Measurements from ENCODE around the gene RBBP8NL. TPM values are rescaled to one million over a fixed set of nuclear protein-coding genes. Genes with fewer than 3 reads are reported as not detected.

The RBBP8NL gene
- total and polyA plus RNA-seq, 2 donors (not counting 3 experiments of a cell fraction or from before 2014, with no cell fraction given) = not detected

DNA sequence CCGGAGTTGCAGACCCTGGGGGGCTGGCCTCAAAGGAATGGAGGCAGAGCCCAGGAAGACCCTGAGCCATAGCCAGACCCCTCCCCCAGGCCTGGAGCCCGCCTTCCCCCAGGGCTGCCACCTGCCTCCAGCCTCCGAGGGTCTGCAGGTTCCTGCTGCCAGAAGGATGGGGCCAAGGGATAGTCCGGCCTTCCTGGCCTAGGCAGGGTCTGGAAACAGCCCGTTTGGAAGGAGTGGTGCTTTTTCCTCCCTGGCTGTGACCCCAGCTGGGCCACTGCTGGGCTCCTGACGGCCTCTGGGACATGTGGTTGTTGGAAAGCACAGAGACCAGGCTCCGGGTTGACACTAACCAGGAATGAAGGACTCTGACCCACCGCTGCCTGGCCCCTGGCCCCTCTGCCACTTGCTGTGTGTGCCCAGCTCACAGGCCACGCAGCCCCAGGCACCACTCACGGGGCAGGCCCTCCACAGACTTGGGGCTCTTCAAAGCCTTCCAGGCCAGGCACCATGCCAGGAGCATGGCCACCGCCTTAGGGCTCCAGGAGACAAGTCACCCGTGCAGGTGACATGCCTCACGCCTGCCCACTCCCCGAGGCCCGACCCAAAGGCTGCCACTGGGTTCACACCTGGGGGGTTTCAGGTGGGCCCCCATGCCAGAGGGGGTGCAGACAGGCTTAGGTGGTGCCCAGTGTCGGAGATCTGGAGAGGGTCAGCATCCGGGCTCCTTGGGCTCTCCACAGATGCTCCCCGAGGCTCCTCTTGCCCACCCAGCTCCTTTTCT, 56.3 kb downstream of the RBBP8NL start:
- CTCF ChIA-PET = interaction anchor here (1.1 to 9.9 kb wide), 2 partner anchors 8 to 12 kb away, joined by 3 to 179 read pairs; no protein-coding TSS in a partner anchor
- Histone ChIP-seq H3K4me1 (ENCODE audit: control insufficient read depth, extremely low read depth, insufficient read depth, low read length) (peaks cover 17% of the 10 kb centered on the region), H3K9ac (replicated peaks; ENCODE audit: extremely low read depth, insufficient read depth, low read length) (no peak overlapping the region), H3K4me3 (replicated peaks in 1 of 3; ENCODE audit: insufficient read depth in 1 of 3, low read depth in 1 of 3, low read length in 3 of 3) (no peak overlapping the region), H3K27ac (ENCODE audit: insufficient read depth, low read depth, low read length) (no peak overlapping the region), H3K27me3 (ENCODE audit: control insufficient read depth in 2 of 2, insufficient read depth in 2 of 2, low read length in 2 of 2) (no peaks in the 10 kb centered on the region), H2AFZ (ENCODE audit: low read depth, low read length) (no peak overlapping the region), H4K20me1 (replicated peaks; ENCODE audit: control insufficient read depth, extremely low read depth, insufficient read depth, low read length) (no peaks in the 10 kb centered on the region), H3K9me1 (replicated peaks; ENCODE audit: control insufficient read depth, extremely low read depth, insufficient read depth, low read length) (no peaks in the 10 kb centered on the region), H3K9me3 (replicated peaks; ENCODE audit: control insufficient read depth, insufficient read depth, low read length) (no peaks in the 10 kb centered on the region), H3K79me2 (ENCODE audit: control insufficient read depth, insufficient read depth, low read length) (peaks cover 9% of the 10 kb centered on the region), H3K36me3 (ENCODE audit: control insufficient read depth in 2 of 2, extremely low read depth in 1 of 2, insufficient read depth in 2 of 2, low read length in 2 of 2) (no peaks in the 10 kb centered on the region), H3K4me2 (ENCODE audit: insufficient read depth, low read length) (no peak overlapping the region)
- no peak for TF ChIP-seq JUN (IDR thresholded peaks at IDR 0.05; ENCODE audit: borderline replicate concordance, insufficient read depth, insufficient read length, low read depth)
- TF ChIP-seq FOS (IDR thresholded peaks at IDR 0.05; ENCODE audit: borderline replicate concordance, insufficient read depth, low read length) = no peak
- no peak for TF ChIP-seq MYC (IDR thresholded peaks at IDR 0.05; ENCODE audit: low read depth, low read length)
- no peak for TF ChIP-seq POLR2AphosphoS5 (IDR thresholded peaks at IDR 0.05; ENCODE audit: insufficient read depth, low read depth, low read length)
- TF ChIP-seq GATA2 (IDR thresholded peaks at IDR 0.05; ENCODE audit: insufficient read depth, insufficient read length, low read depth, low read length) = no peak
- POLR2A ChIA-PET = no interaction called here
- intact Hi-C loops (cut with micrococcal nuclease) = no loop called here
- DNase-seq (ENCODE audit: low read depth, low spot score) (no peak), FAIRE-seq (no peak)
- dilution Hi-C loops (cut with MboI; ENCODE audit: extremely low pct_ligation_motif_present, low sequenced_read_pairs) = no loop called here
- BruUV-seq (replicated peaks) = no TSS peak

DNA sequence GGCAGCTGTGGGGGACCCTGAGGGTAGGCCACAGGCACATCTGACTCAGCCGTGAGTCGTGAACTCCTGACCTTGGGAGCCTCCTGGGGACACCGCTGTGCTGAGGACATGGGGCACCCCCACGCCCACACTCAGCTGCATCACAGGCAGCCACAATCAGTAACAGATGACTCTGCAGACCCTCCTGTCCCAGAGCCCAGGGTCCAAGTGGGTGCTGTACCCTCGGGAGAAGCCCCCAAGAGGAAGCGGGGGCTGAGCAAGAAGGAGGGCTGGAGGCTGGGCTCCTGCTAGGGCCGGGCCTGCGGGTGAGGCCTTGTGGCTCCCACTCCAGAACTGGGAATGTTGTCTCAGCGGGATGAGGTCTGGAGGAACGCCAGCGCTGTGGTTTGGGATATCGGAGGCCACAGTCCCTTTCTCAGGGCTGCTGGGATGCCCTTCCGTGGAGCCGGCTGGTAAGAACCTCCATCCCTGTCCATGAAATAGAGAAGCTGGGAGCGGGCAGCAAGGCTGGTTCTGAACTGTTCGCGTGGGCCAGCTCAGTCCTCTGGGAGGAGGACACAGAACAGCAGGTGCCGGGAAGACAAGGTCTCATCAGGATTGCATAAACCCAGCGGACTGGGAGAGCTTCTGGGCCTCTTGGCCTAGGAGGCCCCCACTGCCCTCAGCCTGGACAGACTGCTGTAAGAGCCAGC, 57.1 kb downstream of the RBBP8NL start:
- Histone ChIP-seq H2AFZ (ENCODE audit: low read depth, low read length) (no peak overlapping the region), H3K79me2 (ENCODE audit: control insufficient read depth, insufficient read depth, low read length) (peaks cover 16% of the 10 kb centered on the region), H3K27ac (ENCODE audit: insufficient read depth, low read depth, low read length) (no peak overlapping the region), H3K4me2 (ENCODE audit: insufficient read depth, low read length) (no peak overlapping the region), H3K9me3 (replicated peaks; ENCODE audit: control insufficient read depth, insufficient read depth, low read length) (no peaks in the 10 kb centered on the region), H3K4me1 (ENCODE audit: control insufficient read depth, extremely low read depth, insufficient read depth, low read length) (peaks cover 23% of the 10 kb centered on the region), H3K9me1 (replicated peaks; ENCODE audit: control insufficient read depth, extremely low read depth, insufficient read depth, low read length) (no peaks in the 10 kb centered on the region), H3K27me3 (ENCODE audit: control insufficient read depth in 2 of 2, insufficient read depth in 2 of 2, low read length in 2 of 2) (no peaks in the 10 kb centered on the region), H3K9ac (replicated peaks; ENCODE audit: extremely low read depth, insufficient read depth, low read length) (no peak overlapping the region), H4K20me1 (replicated peaks; ENCODE audit: control insufficient read depth, extremely low read depth, insufficient read depth, low read length) (no peaks in the 10 kb centered on the region), H3K36me3 (ENCODE audit: control insufficient read depth in 2 of 2, extremely low read depth in 1 of 2, insufficient read depth in 2 of 2, low read length in 2 of 2) (no peaks in the 10 kb centered on the region), H3K4me3 (replicated peaks in 1 of 3; ENCODE audit: insufficient read depth in 1 of 3, low read depth in 1 of 3, low read length in 3 of 3) (no peak overlapping the region)
- FAIRE-seq = no peak
- TF ChIP-seq, protein P1, sequence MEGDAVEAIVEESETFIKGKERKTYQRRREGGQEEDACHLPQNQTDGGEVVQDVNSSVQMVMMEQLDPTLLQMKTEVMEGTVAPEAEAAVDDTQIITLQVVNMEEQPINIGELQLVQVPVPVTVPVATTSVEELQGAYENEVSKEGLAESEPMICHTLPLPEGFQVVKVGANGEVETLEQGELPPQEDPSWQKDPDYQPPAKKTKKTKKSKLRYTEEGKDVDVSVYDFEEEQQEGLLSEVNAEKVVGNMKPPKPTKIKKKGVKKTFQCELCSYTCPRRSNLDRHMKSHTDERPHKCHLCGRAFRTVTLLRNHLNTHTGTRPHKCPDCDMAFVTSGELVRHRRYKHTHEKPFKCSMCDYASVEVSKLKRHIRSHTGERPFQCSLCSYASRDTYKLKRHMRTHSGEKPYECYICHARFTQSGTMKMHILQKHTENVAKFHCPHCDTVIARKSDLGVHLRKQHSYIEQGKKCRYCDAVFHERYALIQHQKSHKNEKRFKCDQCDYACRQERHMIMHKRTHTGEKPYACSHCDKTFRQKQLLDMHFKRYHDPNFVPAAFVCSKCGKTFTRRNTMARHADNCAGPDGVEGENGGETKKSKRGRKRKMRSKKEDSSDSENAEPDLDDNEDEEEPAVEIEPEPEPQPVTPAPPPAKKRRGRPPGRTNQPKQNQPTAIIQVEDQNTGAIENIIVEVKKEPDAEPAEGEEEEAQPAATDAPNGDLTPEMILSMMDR (IDR thresholded peaks at IDR 0.05; ENCODE audit: extremely low read depth in 1 of 2, insufficient read depth in 1 of 2, low read depth in 1 of 2, low read length in 2 of 2) = no peak
- TF ChIP-seq MYC (IDR thresholded peaks at IDR 0.05; ENCODE audit: low read depth, low read length) (no peak), GATA2 (IDR thresholded peaks at IDR 0.05; ENCODE audit: insufficient read depth, insufficient read length, low read depth, low read length) (no peak), EZH2 (IDR thresholded peaks at IDR 0.05; ENCODE audit: borderline replicate concordance, low read depth, low read length, severe bottlenecking) (no peak), FOS (IDR thresholded peaks at IDR 0.05; ENCODE audit: borderline replicate concordance, insufficient read depth, low read length) (no peak), POLR2A (IDR thresholded peaks at IDR 0.05; ENCODE audit: low read depth, low read length) (no peak), POLR2AphosphoS5 (IDR thresholded peaks at IDR 0.05; ENCODE audit: insufficient read depth, low read depth, low read length) (no peak), JUN (IDR thresholded peaks at IDR 0.05; ENCODE audit: borderline replicate concordance, insufficient read depth, insufficient read length, low read depth) (no peak)
- TF ChIP-seq, protein P2, sequence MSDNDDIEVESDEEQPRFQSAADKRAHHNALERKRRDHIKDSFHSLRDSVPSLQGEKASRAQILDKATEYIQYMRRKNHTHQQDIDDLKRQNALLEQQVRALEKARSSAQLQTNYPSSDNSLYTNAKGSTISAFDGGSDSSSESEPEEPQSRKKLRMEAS (IDR thresholded peaks at IDR 0.05; ENCODE audit: insufficient read depth, insufficient read length) = no peak
- no peak for DNase-seq (ENCODE audit: low read depth, low spot score)
- no TSS peak for BruUV-seq (replicated peaks)
- ChIA-PET CTCF (interaction anchor here (1.1 to 9.9 kb wide), 3 partner anchors 8 to 13 kb away, joined by 3 to 179 read pairs (median 50); no protein-coding TSS in a partner anchor), POLR2A (interaction anchor here (0.6 kb wide), 1 partner anchor 17 kb away, joined by 3 read pairs; the partner anchor contains the start of gene RPS21)
- intact Hi-C loops (cut with micrococcal nuclease) = no loop called here
- dilution Hi-C loops (cut with MboI; ENCODE audit: extremely low pct_ligation_motif_present, low sequenced_read_pairs) = no loop called here
